Fibroblast of gingiva (primary cell): ENCODE measurements around the gene MRC2.

Source experiments
- DNase-seq: peaks from one replicate; pipeline ENCODE4 v3.0.0-alpha.2; 2011; ENCODE audit warnings: low read depth

The MRC2 gene

DNA sequence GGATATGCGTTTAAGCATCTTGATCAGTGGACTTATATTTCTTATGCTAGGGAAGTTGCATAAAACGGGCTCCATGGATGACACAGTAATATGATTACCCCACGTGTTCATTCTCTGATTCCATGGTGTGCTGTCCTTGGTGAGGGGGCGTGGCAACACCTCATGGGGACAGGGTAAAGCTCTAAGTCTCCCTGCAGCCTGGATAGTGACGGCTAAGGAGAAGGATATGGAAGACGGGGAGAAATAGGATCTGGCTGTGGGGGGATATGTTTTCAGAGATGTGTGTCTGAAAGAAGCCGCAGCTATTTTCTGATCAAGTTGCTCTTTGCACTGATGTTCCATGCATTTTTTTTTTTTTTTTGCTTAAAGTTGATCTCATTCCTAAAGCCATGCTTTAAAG is 96.4 kb downstream of the MRC2 start:
- DNase-seq: no peak

DNA sequence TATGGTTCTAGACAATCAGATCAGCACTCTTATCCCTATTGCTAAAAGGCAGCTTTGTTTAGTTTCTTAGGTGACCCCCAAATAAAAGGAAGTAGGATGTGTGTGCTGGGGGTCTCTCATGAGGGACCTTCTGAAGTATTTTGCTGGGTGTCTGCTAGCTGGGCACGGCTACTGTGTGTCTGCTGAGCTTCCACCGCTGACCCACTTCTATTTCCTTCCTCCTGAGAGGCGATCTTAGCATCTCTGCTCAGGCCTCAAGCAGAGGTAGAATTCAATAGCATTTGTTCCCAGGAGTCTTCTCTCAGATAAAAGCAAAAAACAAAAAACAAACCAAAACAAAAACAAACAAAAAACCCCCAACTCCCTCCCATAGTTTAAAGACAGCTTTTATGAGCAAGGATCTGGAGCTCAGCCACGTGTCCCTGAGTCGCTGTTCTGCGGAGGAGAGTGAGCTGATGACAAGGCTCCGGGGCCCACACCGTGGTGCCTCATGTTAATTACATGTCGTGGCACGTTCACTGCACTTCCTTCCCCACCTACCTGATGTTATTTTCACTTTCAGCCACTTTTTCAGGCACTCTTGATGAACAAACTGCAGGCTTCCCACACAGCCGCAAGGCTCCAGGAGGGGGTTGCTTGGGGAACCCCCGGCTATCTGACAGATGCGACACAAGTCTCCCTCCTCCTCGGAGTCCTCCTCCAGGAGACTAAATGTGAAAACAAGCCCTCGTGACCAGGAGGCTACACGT is 97.1 kb downstream of the MRC2 start:
- DNase-seq: no peak

DNA sequence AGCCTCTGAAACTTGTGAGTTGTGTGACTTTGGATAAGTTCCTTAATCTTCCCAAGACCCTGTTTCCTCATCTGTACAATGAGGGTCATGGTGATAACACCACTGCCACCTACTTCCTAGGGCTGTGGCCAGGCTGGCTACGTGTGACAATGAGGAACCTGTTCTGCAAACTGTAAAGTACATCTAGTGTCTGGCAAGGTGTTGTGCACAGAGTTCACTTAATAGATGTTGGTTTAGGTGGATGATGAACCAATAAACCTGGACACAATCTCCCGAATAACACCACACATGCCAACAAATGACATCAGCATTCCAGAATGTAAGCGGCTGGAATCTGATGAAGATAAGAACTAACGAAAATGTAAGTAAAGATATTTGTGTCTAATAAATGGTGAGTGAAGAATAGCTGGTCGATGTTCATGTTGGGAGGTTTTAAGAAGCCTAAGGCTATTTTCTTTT is 98.3 kb downstream of the MRC2 start:
- no peak for DNase-seq

DNA sequence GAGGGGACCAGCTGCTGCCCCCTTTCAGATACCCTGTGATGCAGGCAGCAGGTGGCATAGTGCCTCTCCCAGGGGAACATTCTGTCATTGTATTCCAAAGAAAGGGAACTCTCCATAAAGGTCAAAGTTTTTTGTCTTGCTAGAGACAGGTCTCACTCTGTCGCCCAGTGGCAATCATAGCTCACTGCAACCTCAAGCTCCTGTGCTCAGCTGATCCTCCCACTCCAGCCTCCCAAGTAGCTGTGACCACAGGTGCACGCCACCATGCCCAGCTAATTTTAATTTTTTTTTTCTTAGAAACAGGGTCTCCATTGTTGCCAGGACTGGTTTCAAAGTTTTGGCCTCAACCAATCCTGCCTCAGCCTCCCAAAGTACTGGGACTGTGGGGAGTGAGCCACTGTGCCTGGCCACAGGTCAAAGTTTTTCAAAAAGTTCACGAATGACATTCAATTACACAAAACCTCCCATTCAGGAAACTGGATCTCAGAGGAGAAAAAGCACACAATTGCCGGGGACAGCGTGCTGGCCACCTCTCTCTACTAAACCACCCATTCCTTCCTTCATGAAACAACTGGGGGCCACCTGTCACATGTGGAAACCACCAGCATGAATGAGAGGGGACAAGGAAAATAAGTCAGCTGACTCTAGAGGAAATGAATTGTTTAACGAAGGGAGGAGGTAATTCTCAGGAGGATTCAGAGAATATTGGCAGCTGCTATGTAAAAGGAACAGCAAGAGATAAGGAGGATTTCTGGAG is 100.6 kb downstream of the MRC2 start:
- no peak for DNase-seq

- no peak for DNase-seq
Observed at GRCh38 chr17:62732125-62732524, 104.7 kb downstream of the MRC2 start.

- DNase-seq: no peak
Observed at GRCh38 chr17:62735044-62735651, 107.7 kb downstream of the MRC2 start.

GRCh38 chr17:62737513-62737912 is 110.0 kb downstream of the MRC2 start:
- DNase-seq: no peak

GRCh38 chr17:62738281-62738680 is 110.8 kb downstream of the MRC2 start:
- DNase-seq: no peak

DNA sequence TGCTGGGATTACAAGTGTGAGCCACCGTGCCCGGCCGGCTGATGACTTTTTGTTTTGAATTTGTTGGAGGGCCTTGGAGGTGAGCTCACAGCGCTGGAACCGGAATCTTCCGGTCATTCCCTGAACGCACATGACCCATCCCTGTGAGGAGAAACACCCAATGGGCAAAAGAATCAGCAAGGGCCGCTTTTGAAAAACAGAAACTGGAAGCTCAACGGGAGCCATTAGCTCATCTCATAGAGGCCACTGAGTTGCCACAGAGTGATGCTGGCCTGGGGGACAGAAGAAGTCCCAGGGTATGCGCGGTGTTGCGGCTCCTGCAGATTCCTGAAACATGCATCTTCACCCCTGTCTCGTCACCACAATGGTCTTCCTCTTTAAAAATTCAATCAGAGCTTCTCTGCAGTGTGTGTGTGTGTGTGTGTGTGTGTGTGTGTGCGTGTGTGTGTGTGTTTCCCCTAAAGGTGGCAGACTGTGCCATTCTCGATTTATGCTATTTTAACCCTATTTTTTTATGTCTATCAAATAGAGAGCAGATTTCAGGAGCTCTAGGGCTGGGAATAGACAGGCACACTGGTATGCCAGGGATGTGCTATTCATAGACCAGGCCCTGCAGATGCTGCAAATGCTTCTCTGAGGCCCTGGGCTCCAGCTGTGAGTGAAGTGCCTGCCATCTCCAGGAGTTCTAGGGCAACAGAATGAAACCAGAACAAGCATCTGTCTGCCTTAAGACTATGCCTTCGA is 112.3 kb downstream of the MRC2 start:
- DNase-seq: peak; percentile 62

DNA sequence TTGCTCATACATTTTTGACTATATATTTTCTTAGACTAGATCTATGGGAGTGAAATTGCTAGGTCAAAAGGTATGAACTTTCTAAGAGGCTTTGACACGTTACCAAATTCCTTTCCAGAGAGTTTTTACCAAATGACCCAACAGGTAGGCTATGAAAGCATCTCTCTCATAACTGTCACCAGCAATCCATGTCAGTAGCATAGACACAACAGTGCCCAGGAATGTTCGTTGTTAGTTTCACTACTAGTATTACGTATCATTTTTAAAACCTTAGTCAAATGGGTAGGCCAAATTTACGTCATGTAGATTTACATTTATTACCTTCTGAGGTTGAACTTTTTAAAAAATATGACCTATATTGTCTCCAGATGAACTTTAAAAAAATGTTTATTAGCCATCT is 113.8 kb downstream of the MRC2 start:
- no peak for DNase-seq
